ENCODE data around the gene ARMC8.

The ARMC8 gene

GRCh38 chr3:138254216-138254615, 67.1 kb downstream of the ARMC8 start:
- no peak for DNase-seq

- no peak for DNase-seq
Measured at GRCh38 chr3:138256022-138256421, 68.9 kb downstream of the ARMC8 start.

GRCh38 chr3:138257986-138258385, 70.9 kb downstream of the ARMC8 start:
- DNase-seq: no peak

- no peak for DNase-seq
Measured at GRCh38 chr3:138259126-138259525, 72.0 kb downstream of the ARMC8 start.

- no peak for DNase-seq
Measured at GRCh38 chr3:138260611-138261010, 73.5 kb downstream of the ARMC8 start.

- no peak for DNase-seq
Measured at GRCh38 chr3:138263104-138263503, 76.0 kb downstream of the ARMC8 start.

- DNase-seq: no peak
Measured at GRCh38 chr3:138265745-138266144, 78.6 kb downstream of the ARMC8 start.

GRCh38 chr3:138267083-138267482, 80.0 kb downstream of the ARMC8 start:
- DNase-seq: no peak

GRCh38 chr3:138270245-138270644, 83.1 kb downstream of the ARMC8 start:
- DNase-seq: no peak

- DNase-seq: no peak
Measured at GRCh38 chr3:138271189-138271794, 84.2 kb downstream of the ARMC8 start.

- DNase-seq: no peak
Measured at GRCh38 chr3:138281561-138281960, 94.5 kb downstream of the ARMC8 start.

- no peak for DNase-seq
Measured at GRCh38 chr3:138282836-138283235, 95.7 kb downstream of the ARMC8 start.

- DNase-seq: no peak
Measured at GRCh38 chr3:138284079-138284478, 97.0 kb downstream of the ARMC8 start.

GRCh38 chr3:138284957-138285477, 97.9 kb downstream of the ARMC8 start:
- DNase-seq: no peak

GRCh38 chr3:138289260-138289659, 102.2 kb downstream of the ARMC8 start:
- no peak for DNase-seq

- no peak for DNase-seq
Measured at GRCh38 chr3:138289701-138290100, 102.6 kb downstream of the ARMC8 start.

- DNase-seq: no peak
Measured at GRCh38 chr3:138296639-138297038, 109.5 kb downstream of the ARMC8 start.

- DNase-seq: no peak
Measured at GRCh38 chr3:138297059-138297607, 110.0 kb downstream of the ARMC8 start.

- DNase-seq: no peak
Measured at GRCh38 chr3:138297876-138298275, 110.8 kb downstream of the ARMC8 start.

- DNase-seq: no peak
Measured at GRCh38 chr3:138300647-138301046, 113.5 kb downstream of the ARMC8 start.

- DNase-seq: no peak
Measured at GRCh38 chr3:138303474-138303873, 116.4 kb downstream of the ARMC8 start.

GRCh38 chr3:138307899-138308298, 120.8 kb downstream of the ARMC8 start:
- DNase-seq: no peak

GRCh38 chr3:138308783-138309182, 121.7 kb downstream of the ARMC8 start:
- no peak for DNase-seq

- no peak for DNase-seq
Measured at GRCh38 chr3:138310494-138310893, 123.4 kb downstream of the ARMC8 start.

- no peak for DNase-seq
Measured at GRCh38 chr3:138314751-138315150, 127.7 kb downstream of the ARMC8 start.

Measured in SIG-M5 (cell line).